GM19023 (cell line): ENCODE measurements around the gene OCRL.

Experiments
- ATAC-seq: cut with Tn5 transposase; IDR thresholded peaks from one replicate; pipeline ENCODE4 v1.9.1; 2021; ENCODE audit warnings: mild to moderate bottlenecking, moderate library complexity; ENCODE audit not compliant: unreplicated experiment

The OCRL gene

GRCh38 chrX:129585167-129585566, 45.1 kb downstream of the OCRL start:
- ATAC-seq = no peak

DNA sequence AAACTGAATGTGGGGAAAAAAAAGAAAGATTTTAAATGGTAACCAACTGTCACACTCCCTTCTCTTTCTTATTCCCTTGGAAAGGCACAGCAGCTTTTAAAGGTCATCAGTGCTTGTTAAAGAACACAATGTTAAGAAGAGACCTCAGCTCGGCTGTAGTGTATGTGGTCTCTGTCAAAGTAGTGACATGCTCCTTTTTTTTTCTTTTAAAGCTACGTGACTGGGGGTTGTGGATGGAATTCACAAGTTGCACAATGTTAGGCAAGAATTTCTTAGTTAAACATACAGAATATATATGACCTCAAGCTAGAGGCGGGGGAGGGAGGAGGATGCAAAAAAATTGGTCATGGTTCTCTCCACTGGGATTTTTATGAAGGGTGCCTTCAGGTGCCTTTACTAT, 45.6 kb downstream of the OCRL start:
- no peak for ATAC-seq

DNA sequence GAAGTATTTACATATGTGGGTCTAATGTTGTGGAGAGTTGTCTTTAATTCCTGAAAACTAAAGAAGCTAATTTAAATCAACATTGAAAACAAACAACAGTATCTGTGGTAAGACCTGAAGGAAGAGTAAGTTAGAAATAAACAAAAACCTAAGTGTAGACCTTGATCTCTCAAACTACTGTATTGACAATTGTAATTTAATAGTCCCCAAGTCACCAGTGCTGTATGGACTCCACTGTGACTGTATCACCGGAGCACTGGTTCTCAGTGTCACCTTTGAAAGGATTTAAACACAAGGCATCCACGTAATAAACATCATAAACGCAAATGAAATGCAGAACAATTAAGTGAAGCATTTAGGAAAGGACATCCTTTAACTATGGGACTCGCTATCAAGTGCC, 46.4 kb downstream of the OCRL start:
- ATAC-seq = no peak

GRCh38 chrX:129590596-129590995, 50.5 kb downstream of the OCRL start:
- ATAC-seq = no peak

DNA sequence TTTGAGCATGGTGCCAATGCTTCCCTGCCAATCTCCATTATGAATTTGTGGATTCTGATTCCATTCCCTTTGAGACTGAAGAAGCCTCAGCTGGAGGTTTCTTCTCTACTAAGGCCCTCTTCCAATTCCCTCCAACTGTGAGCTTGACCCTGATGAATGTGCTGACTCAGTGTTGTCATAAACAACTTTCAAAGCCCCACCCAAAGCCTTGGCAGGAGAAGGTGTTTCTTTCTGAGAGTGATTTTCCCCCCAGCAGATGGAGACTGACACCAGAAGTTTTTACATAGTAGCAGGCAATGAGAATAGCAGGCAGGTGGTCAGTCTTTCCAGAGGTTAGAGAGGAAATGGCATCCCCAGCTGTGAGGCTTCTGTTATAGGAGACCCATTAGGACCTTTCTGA, 53.1 kb downstream of the OCRL start:
- ATAC-seq = no peak

GRCh38 chrX:129594781-129595180, 54.7 kb downstream of the OCRL start:
- ATAC-seq = no peak

DNA sequence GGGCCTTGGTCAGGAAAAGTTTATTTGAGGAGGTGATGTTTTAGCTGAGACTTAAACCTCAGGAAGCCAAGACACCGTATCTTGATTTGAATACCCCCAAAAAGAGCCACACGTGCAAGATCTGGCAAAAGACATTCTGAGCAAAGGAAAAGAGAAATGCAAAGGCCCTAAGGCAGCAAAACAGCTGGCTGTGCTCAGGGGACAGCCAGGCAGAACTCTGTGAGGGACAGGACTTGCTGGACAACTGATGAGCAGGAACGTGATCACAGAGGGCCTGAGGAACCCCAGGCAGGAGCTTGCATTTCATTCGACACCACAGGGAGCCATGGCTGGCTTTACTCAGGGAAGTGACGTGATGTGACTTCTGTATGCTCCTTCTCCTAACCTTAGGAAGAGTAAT, 56.0 kb downstream of the OCRL start:
- ATAC-seq = no peak

DNA sequence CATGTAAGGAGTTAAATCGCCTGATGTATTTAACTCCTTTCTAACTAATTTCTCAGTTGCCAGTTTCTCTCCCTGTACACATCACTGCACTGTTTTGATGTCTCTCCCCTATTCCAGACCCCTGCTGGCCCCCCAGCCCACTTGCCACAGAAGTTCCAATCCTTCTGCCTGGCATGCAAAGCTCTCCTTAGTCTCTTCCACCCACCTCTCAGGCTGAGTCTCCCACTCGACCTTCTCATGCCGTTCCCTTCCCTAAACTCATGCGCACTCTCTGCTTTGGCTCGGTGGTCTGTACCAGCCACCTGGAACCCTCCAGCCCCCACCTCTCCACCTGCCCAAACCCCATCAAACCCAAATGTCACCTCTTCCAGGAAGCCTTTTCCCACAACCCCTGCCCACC, 57.8 kb downstream of the OCRL start:
- no peak for ATAC-seq

DNA sequence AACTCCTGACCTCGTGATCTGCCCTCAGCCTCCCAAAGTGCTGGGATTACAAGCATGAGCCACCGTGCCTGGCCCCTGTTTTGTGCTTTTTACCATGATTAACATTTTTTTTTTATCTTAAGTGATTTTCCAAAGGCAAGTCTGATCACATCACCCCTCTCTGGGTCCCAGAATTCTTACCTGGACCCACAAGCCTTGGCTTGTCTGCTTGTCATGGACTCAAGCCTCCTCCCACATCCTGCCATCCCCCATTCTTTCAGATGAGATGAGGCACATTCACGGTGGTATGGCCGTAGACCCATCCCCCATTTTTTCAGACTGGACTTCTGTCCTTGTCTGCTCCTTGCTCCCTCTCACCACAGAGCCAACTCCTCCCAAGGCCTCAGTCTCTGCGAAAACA, 59.4 kb downstream of the OCRL start:
- no peak for ATAC-seq

DNA sequence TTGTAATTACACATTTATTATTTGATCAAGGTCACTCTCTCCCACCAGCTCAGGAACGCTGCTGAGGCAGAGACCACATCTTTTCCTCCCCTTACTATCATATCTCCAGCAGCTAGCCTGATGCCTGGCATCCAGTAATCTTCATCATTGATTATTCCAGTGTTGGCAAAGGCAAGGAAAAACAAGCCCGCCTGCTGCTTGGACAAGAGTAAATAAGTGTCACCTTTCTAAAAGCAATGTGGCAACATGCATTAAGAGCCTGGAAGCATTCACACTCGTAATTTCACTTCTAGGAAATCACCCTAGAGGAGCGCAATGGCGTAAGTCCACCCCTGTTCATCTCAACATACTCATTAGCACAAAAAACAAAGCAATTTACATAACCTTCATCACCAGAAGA, 59.9 kb downstream of the OCRL start:
- no peak for ATAC-seq

GRCh38 chrX:129600981-129601424, 60.9 kb downstream of the OCRL start:
- ATAC-seq = no peak

GRCh38 chrX:129606918-129607317, 66.9 kb downstream of the OCRL start:
- no peak for ATAC-seq

- no peak for ATAC-seq
Measured at GRCh38 chrX:129608496-129608895, 68.4 kb downstream of the OCRL start.

DNA sequence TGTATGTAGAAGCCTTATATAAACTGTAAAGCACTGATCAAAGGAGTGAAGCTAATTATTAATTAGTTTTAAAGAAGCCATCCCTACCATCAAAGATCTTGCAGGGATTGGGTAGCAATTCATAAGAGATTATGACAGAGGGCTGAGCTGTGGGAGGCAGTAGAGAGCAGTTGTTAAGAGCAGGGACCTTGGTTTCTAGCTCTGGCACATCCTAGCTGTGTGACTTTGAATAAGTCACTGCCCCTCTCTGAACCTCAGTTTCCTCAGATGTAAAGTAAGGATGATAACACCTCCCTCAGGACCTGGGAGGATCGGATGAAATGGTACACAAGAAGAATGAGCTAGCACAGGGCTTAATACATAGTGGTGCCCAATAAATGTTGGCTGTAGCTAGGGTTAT, 69.3 kb downstream of the OCRL start:
- ATAC-seq = no peak

GRCh38 chrX:129612396-129612795, 72.3 kb downstream of the OCRL start:
- no peak for ATAC-seq

GRCh38 chrX:129613596-129613995, 73.5 kb downstream of the OCRL start:
- no peak for ATAC-seq

DNA sequence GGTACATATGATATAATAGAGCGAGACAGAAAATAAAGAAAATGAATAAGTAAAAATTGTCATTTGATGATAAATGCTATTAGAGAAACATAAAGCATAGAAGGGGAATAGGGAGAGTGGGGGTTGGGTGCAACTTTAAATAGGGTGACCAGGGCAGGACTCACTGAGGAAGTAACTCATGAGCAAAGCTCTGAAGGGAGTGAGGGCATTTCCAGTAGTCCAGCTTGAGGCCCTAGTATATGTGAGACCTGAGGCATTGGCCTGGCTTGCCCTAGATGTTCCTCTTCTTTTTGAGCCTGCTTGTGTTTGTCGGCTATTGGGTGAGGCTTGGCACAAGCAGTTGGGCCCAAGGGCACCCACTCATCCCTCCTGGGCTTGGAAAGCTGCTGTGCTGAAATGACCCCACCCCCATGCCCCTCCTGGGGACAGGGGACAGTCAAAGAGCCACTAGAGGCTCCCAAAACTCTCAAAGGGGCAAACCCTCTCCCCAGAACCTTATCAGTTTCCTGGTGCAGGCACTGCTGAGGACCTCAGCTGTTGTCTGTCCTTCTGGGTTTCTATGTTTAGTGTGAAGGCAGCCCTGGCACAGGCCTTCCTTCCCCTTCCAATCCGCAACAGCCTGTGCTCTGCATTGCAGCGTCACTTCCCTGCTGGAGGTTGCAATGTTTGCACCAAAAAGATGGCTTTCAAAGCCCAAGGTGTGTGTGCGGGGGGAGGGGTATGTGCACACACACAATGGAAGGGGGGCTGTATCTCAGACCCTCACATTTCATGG, 74.6 kb downstream of the OCRL start:
- no peak for ATAC-seq

- ATAC-seq = no peak
Measured at GRCh38 chrX:129617420-129617819, 77.4 kb downstream of the OCRL start.

DNA sequence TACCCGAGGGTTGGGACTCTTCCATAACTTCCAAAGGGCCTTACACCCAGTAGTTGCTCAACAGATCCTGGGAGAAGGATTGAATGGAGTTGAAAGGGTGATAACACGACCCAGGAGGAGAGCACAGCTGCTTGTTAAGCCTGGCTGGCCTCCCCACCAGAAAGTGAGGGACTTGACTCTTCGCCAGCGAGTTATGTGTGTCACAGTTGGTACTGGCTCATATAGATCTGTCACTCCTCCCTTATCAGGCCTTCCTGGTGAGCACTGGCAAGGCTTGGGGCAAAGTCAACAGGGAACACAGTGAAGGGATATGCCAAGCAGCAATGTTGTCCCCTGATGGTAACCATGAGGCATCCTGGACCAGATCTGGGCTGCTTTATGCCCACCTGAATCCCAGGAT, 78.9 kb downstream of the OCRL start:
- no peak for ATAC-seq

DNA sequence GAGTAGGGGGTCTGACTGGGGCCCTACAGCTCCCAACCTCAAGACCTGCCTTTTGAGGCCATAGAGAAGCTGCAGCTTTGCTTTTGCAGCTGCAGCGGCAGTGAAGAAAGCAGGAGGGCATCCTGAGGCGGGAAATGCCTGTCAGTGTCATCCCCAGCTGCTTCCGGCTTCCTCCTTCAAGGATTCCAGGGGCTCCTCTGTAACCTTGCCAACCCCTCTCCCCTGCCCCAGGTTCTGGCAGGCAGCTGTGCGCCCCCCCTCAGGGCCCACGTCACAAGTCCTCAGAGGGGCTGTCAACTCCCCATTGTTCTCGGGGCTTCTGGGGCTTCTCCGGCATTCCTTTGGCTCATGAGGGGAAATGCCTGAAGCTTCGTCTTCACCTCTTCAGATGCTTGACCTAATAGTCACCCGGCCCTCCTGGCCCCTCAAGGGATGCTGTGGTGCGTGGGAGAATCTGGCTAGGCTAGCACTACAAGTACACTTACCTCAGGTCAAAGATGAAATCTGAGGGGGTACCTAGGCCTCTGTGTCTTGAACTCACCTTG, 82.8 kb downstream of the OCRL start:
- no peak for ATAC-seq

DNA sequence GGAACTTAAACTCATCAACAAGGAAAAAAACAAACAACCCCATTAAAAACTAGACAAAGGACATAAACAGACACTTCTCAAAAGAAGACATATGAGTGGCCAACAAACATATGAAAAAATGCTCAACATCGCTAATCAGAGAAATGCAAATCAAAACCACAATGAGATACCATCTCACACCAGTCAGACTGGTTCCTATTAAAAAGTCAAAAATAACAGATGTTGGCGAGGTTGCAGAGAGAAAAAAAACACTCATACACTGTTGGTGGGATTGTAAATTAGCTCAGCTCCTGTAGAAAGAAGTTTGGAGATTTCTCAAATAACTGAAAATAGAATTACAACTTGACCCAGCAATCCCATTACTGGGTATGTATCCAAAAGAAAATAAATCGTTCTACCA, 86.0 kb downstream of the OCRL start:
- no peak for ATAC-seq

- ATAC-seq = no peak
Measured at GRCh38 chrX:129629837-129630236, 89.8 kb downstream of the OCRL start.

DNA sequence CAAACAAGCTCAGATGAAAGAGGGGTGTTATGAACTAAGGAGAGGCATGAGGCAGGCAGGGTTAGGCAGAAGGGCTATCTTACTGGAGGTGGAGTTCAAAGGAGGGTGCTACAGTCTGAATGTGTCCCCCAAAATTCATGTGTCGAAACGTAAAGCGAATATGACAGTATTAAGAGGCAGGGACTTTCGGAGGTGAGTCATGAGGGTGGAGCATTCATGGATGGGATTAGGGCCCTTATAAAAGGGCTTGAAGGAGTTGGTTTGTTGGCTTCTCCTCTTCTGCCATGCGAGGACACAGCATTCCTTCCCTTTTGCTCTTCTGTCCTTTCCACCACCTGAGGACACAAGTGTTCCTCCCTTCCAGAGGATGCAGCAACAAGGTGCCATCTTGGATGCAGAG, 91.8 kb downstream of the OCRL start:
- ATAC-seq = no peak
